GM23248 (cell line): ENCODE data around the gene PSMD5.

Experiments
- EZH2 ChIP-seq: fragments of 200-600 bp; sonication (generic); IDR thresholded peaks from 2 replicates; pipeline ENCODE4 v1.6.1; 2018; ENCODE audit warnings: antibody characterized with exemption, mild to moderate bottlenecking; ENCODE audit not compliant: insufficient read depth, poor library complexity, severe bottlenecking
- EZH2phosphoT487 ChIP-seq: fragments of 200-600 bp; sonication (generic); IDR thresholded peaks from 2 replicates; pipeline ENCODE4 v1.6.1; 2018; ENCODE audit warnings: antibody characterized with exemption, moderate library complexity, mild to moderate bottlenecking, low read depth; ENCODE audit not compliant: insufficient read depth

- TF ChIP-seq EZH2, result no peak
- no peak for TF ChIP-seq EZH2phosphoT487
Measured at GRCh38 chr9:120869726-120870125, 27.0 kb upstream of the PSMD5 start.
